OCI-LY3 (cell line): ENCODE results near the gene RSPO3.

Experiments
- CTCF ChIP-seq: fragments of 200-600, 300-600 bp; sonication (generic); IDR thresholded peaks from 2 replicates; pipeline ENCODE4 v1.5.1; 2014; ENCODE audit warnings: antibody characterized with exemption, low read length, low read depth
- EZH2phosphoT487 ChIP-seq: fragments of 200-600 bp; shearing (Covaris generic); IDR thresholded peaks from 2 replicates; pipeline ENCODE4 v1.6.1; 2018; ENCODE audit warnings: antibody characterized with exemption, mixed run types, low read depth

- TF ChIP-seq CTCF (no peak), EZH2phosphoT487 (no peak)
Observed at GRCh38 chr6:127124680-127125079, 6.2 kb downstream of the RSPO3 start.
